Parathyroid adenoma (tissue), 2 donors: ENCODE data around the gene HESX1.
A peak's percentile ranks its signal among the peaks of the same experiment; 100 is the strongest.

Experiments
- H2AFZ ChIP-seq: fragments of 300-600 bp; sonication (generic); one replicate; pipeline ENCODE4 v1.7.0; 2017; ENCODE audit warnings: antibody characterized with exemption, mild to moderate bottlenecking
- H3K27ac ChIP-seq: fragments of 300-600 bp; sonication (generic); one replicate; pipeline ENCODE4 v1.7.0; 2017
- H3K27me3 ChIP-seq: fragments of 300-600 bp; sonication (generic); one replicate; pipeline ENCODE4 v1.7.0; 2017; ENCODE audit warnings: low read length; ENCODE audit not compliant: control insufficient read depth, insufficient read depth
- H3K36me3 ChIP-seq: fragments of 300-600 bp; sonication (generic); one replicate; pipeline ENCODE4 v1.7.0; 2017; ENCODE audit warnings: low read length; ENCODE audit not compliant: control insufficient read depth, insufficient read depth
- H3K4me1 ChIP-seq: fragments of 300-600 bp; sonication (generic); one replicate; pipeline ENCODE4 v1.7.0; 2017; ENCODE audit warnings: control low read depth
- H3K4me2 ChIP-seq: fragments of 300-600 bp; sonication (generic); one replicate; pipeline ENCODE4 v1.7.0; 2017; ENCODE audit warnings: low read length
- H3K4me3 ChIP-seq: fragments of 300-600 bp; sonication (generic); one replicate; pipeline ENCODE4 v1.7.0; 2017; ENCODE audit warnings: low read depth, low read length
- H3K79me2 ChIP-seq: fragments of 300-600 bp; sonication (generic); one replicate; pipeline ENCODE4 v1.7.0; 2017; ENCODE audit warnings: control low read depth
- H3K9ac ChIP-seq: fragments of 300-600 bp; sonication (generic); one replicate; pipeline ENCODE4 v1.7.0; 2017; ENCODE audit warnings: mild to moderate bottlenecking
- H3K9me3 ChIP-seq: fragments of 300-600 bp; sonication (generic); one replicate; pipeline ENCODE4 v1.7.0; 2017; ENCODE audit warnings: low read length; ENCODE audit not compliant: control insufficient read depth
- TF ChIP-seq, protein P1 (sequence below): fragments of 300-600 bp; sonication (generic); IDR thresholded peaks from one replicate; pipeline ENCODE4 v1.7.0; 2017; ENCODE audit warnings: antibody characterized with exemption, mild to moderate bottlenecking
- donor health status: primary hyperparathyroidism.

The HESX1 gene

DNA sequence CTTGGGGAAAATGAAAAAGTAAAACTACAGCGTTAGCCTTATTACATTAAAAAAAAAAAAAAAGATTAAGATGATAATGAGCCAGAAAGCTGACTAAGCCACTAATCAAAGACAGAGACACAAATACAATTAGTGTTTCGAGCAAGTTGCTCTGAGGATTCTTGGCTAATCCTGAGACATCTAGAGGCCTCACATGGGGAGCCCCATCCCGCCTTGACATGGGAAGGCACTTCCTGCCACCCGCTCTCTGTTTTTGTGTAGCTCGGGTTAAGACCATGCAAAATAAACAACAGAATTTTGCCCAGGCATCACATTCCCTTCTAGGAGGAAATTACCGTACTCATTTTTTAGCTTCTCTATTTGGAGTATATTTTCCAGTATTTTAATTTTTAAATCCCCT lies 15.3 kb downstream of the HESX1 start:
- H3K27me3 ChIP-seq = no peaks in the 10 kb centered on the region
- H3K9ac ChIP-seq = no peak overlapping the region
- H3K79me2 ChIP-seq = no peaks in the 10 kb centered on the region
- H3K4me1 ChIP-seq = no peaks in the 10 kb centered on the region
- H3K4me3 ChIP-seq = no peak overlapping the region
- H3K9me3 ChIP-seq = no peaks in the 10 kb centered on the region
- no peak overlapping the region for H3K4me2 ChIP-seq
- no peak overlapping the region for H3K27ac ChIP-seq
- H3K36me3 ChIP-seq = no peaks in the 10 kb centered on the region
- TF ChIP-seq, protein P1, sequence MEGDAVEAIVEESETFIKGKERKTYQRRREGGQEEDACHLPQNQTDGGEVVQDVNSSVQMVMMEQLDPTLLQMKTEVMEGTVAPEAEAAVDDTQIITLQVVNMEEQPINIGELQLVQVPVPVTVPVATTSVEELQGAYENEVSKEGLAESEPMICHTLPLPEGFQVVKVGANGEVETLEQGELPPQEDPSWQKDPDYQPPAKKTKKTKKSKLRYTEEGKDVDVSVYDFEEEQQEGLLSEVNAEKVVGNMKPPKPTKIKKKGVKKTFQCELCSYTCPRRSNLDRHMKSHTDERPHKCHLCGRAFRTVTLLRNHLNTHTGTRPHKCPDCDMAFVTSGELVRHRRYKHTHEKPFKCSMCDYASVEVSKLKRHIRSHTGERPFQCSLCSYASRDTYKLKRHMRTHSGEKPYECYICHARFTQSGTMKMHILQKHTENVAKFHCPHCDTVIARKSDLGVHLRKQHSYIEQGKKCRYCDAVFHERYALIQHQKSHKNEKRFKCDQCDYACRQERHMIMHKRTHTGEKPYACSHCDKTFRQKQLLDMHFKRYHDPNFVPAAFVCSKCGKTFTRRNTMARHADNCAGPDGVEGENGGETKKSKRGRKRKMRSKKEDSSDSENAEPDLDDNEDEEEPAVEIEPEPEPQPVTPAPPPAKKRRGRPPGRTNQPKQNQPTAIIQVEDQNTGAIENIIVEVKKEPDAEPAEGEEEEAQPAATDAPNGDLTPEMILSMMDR = no peak
- H2AFZ ChIP-seq = peak overlapping the region; percentile 29

DNA sequence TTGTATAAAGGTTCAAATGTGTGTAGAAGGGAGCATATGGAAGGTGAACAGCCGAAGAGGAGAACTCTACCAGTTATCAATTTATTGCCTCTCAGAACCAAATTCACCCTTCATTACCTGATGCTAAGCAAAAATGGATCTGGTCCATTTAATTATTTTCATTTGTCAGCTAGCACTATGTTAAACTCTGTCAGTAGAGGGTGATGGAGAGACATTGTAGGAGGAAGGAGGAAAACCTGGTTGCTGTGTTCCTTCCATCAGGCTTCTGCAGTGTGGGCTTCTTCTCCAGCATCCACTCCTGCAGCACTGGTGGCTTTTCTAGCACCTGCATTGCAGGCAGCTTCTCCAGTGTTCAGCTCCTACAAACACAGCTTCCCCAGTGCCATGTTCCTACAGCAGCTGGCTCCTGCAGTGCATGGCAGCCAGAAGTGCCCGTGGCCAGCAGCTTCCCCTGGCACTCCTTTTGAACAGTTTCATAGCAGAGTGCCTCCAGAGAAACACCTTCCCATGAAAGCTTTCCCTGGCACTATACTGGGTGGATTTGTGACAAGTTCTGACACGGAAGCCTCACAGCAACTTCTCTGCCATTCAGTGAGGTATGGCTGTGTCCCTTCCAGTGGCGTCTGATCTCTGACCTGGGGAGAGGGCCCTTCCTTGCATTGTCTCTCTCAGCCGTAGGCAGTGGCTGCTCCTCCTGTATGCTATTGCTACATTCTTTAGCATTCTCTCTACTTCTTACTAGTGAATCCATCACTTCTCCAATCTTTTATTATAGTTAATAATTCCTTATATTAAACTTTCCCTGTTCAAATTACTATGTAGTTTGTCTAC lies 20.0 kb downstream of the HESX1 start:
- TF ChIP-seq, protein P1 = no peak
- Histone ChIP-seq H3K27ac (no peak overlapping the region), H3K9ac (no peak overlapping the region), H3K79me2 (no peaks in the 10 kb centered on the region), H3K4me1 (no peaks in the 10 kb centered on the region), H3K27me3 (no peaks in the 10 kb centered on the region), H3K9me3 (no peaks in the 10 kb centered on the region), H3K4me3 (no peak overlapping the region), H2AFZ (no peak overlapping the region), H3K36me3 (no peaks in the 10 kb centered on the region), H3K4me2 (no peak overlapping the region)

DNA sequence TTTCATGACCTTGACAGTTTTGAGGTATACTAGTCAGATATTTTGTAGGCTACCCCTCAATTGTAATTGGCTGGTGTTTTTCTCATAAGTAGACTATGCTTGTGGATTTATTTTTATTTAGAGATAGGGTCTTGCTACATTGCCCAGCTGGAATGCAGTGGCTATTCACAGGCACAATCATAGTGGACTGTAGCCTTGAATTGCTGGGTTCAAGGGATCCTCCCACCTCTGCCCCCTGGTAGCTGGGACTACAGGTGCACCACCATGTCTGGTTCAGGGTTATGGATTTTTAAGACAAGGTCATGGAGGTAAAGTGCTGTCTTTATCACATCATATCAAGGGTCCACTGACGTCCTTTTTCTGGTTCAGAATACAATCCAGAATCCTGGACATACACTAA lies 23.7 kb downstream of the HESX1 start:
- no peak overlapping the region for H3K9ac ChIP-seq
- H3K4me3 ChIP-seq = no peak overlapping the region
- no peaks in the 10 kb centered on the region for H3K79me2 ChIP-seq
- no peak overlapping the region for H3K27ac ChIP-seq
- H3K36me3 ChIP-seq = no peaks in the 10 kb centered on the region
- H3K9me3 ChIP-seq = no peaks in the 10 kb centered on the region
- TF ChIP-seq, protein P1 = no peak
- H3K4me2 ChIP-seq = no peak overlapping the region
- no peak overlapping the region for H2AFZ ChIP-seq
- no peaks in the 10 kb centered on the region for H3K27me3 ChIP-seq
- no peaks in the 10 kb centered on the region for H3K4me1 ChIP-seq

DNA sequence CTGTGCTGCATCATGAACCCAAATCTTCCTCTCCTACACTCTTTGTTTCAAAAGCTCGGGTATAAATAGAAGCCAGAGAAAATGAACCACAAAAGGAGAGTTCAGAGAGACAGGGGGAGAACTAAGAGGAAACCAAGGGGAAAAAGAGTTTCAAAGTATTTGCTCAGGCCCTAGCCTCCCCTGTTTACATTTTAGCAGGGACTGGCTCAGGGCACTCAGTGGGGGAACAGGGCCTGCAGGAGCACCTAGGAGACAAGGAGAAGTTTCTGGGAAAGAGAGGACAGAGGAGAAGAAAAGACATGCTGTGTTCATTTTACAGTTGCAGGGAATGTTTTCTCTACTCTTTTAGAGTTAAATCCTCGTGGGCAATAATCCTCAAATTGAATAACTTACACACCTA lies 26.1 kb downstream of the HESX1 start:
- no peak overlapping the region for H3K27ac ChIP-seq
- H3K9ac ChIP-seq = no peak overlapping the region
- no peaks in the 10 kb centered on the region for H3K79me2 ChIP-seq
- peaks cover 16% of the 10 kb centered on the region for H3K4me1 ChIP-seq
- H3K27me3 ChIP-seq = no peaks in the 10 kb centered on the region
- H3K4me3 ChIP-seq = no peak overlapping the region
- no peak overlapping the region for H2AFZ ChIP-seq
- H3K9me3 ChIP-seq = no peaks in the 10 kb centered on the region
- H3K4me2 ChIP-seq = no peak overlapping the region
- no peaks in the 10 kb centered on the region for H3K36me3 ChIP-seq
- TF ChIP-seq, protein P1 = no peak

DNA sequence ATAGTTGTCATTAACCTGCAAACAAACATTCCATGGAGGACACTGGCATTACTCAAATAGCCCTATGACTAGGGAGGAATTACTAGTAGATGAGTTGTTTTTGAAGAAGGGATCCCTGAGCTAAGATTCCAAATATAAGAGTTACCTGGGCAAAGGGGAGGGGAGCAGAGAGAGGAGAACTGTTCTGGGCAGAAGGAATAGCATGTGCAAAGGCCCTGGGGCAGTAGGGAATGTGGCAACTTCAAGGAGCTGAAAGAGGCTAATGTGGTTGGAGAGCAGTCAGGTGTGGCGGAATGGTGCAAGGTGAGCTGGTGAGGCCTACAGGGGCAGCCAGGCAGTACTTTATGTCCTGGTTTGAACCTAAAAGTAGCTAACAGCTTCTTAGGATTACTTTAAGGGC lies 28.8 kb downstream of the HESX1 start:
- no peaks in the 10 kb centered on the region for H3K36me3 ChIP-seq
- no peaks in the 10 kb centered on the region for H3K79me2 ChIP-seq

More for the DNA sequence above, 28.8 kb downstream of the HESX1 start:
- H3K4me3 ChIP-seq = no peak overlapping the region
- TF ChIP-seq, protein P1 = no peak
- H2AFZ ChIP-seq = no peak overlapping the region
- H3K4me2 ChIP-seq = no peak overlapping the region
- no peak overlapping the region for H3K9ac ChIP-seq
- no peaks in the 10 kb centered on the region for H3K9me3 ChIP-seq
- peaks cover 16% of the 10 kb centered on the region for H3K4me1 ChIP-seq
- no peaks in the 10 kb centered on the region for H3K27me3 ChIP-seq
- H3K27ac ChIP-seq = no peak overlapping the region
